Tibial nerve (tissue), 4 donors: Measurements from ENCODE around the gene DHRS2. TPM values are rescaled to one million over a fixed set of nuclear protein-coding genes. Genes with fewer than 3 reads are reported as not detected.
"Not testable (repeated sequence)": the region's sequence is repeated elsewhere in the genome, so short reads cannot be mapped to it uniquely, and the experiment has no call there.

Experiments used
- DNase-seq, 2 donors: peaks; one replicate each; pipeline ENCODE4 v3.0.0-alpha.2; 2019; ENCODE audit warnings: low spot score in 2 of 2
- H3K27ac ChIP-seq, 4 donors: fragments of 200-600 bp; sonication (generic) in 3 of 4; one replicate each; pipeline ENCODE4 v1.5.1; 2017 to 2019; ENCODE audit warnings: mild to moderate bottlenecking in 1 of 4
- H3K27me3 ChIP-seq, 2 donors: fragments of 200-600 bp; sonication (generic) in 1 of 2; one replicate each; pipeline versions ENCODE4 v1.5.1 to v1.6.0; 2017 to 2019
- H3K36me3 ChIP-seq, 3 donors: fragments of 200-600 bp; sonication (generic); one replicate each; pipeline ENCODE4 v1.5.1; 2018 to 2019
- H3K4me1 ChIP-seq, 4 donors: fragments of 200-600 bp; sonication (generic) in 3 of 4; one replicate each; pipeline ENCODE4 v1.5.1; 2017 to 2019
- H3K4me3 ChIP-seq, 4 donors: fragments of 200-600 bp; sonication (generic) in 3 of 4; one replicate each; pipeline ENCODE4 v1.5.1; 2017 to 2019; ENCODE audit warnings: mild to moderate bottlenecking in 1 of 4, moderate library complexity in 1 of 4
- H3K9me3 ChIP-seq, 4 donors: fragments of 200-600 bp; sonication (generic) in 3 of 4; one replicate each; pipeline ENCODE4 v1.5.1; 2017 to 2019
- CTCF ChIP-seq, 5 experiments: fragments of 200-600 bp in 3 of 5; fragments of 450-650 bp in 2 of 5; sonication (generic) in 3 of 5; IDR thresholded peaks; one replicate each; pipeline ENCODE4 v1.5.1; 2016 to 2019; ENCODE audit warnings: antibody characterized with exemption in 5 of 5, mild to moderate bottlenecking in 3 of 5, moderate library complexity in 2 of 5
- EP300 ChIP-seq, 2 donors: sonication (generic); formaldehyde crosslinking; IDR thresholded peaks; one replicate each; pipeline ENCODE4 v1.6.1; 2017; ENCODE audit warnings: antibody characterized with exemption in 2 of 2, mild to moderate bottlenecking in 1 of 2
- POLR2A ChIP-seq, 2 donors: fragments of 450-650 bp; IDR thresholded peaks; one replicate each; pipeline ENCODE4 v1.6.1; 2017; ENCODE audit warnings: antibody characterized with exemption in 2 of 2, mild to moderate bottlenecking in 2 of 2, moderate library complexity in 2 of 2
- WGBS, 2 donors: methylation state at CpG; one replicate each; pipeline ENCODE4 v1.1.5; 2018; 5-methylcytosine and 5-hydroxymethylcytosine counted together
- total RNA-seq, 4 donors: library from RNA; depleted of rRNA; stranded (reverse); fragments of >200 nt; gene quantifications; one replicate each; pipeline ENCODE4 v1.1.0, GENCODE V29; 2016

Gene DHRS2
- total RNA-seq, 4 donors from 2014 or later: 0.90 TPM; not detected in 3

DNA sequence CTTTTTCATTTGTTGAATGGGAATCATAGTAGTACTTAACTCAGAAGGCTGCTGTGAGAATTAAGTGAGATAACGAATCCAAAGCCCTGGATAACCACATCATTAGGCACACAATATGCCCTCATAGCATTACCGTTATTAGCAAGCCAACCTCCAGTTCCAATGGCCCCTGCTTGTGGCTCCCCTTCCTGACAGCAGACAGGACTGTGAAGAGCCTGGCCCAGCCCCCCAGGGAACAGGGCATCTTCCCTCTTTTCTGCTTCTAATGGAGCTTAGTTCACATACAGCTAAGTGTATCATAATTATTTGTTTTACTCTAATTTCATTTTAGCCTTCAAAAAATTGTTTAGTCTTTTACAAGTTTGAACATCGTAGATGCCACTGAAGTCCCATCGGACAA is 39.7 kb downstream of the DHRS2 start:
- no peak for DNase-seq
- WGBS, 2 donors: 81 to 84% methylated on average over 4 of the region's 4 CpGs
- no peak overlapping the region for H3K27ac ChIP-seq
- peaks cover 0 to 2% (median 0%) of the 10 kb centered on the region in 4 donors for H3K9me3 ChIP-seq
- H3K4me3 ChIP-seq: no peak overlapping the region
- no peaks in the 10 kb centered on the region for H3K27me3 ChIP-seq
- H3K36me3 ChIP-seq: no peaks in the 10 kb centered on the region
- no peaks in the 10 kb centered on the region for H3K4me1 ChIP-seq
- no peak for TF ChIP-seq EP300 (IDR thresholded peaks at IDR 0.05)
- TF ChIP-seq CTCF (IDR thresholded peaks at IDR 0.05): no peak
- no peak for TF ChIP-seq POLR2A (IDR thresholded peaks at IDR 0.05)

- H3K4me3 ChIP-seq: no peak overlapping the region
- WGBS, 2 donors: 89 to 91% methylated on average over 1 of the region's 1 CpG
- H3K27me3 ChIP-seq: no peaks in the 10 kb centered on the region
- no peak overlapping the region for H3K27ac ChIP-seq
- no peaks in the 10 kb centered on the region for H3K9me3 ChIP-seq
- no peaks in the 10 kb centered on the region for H3K36me3 ChIP-seq
- DNase-seq: no peak
- no peaks in the 10 kb centered on the region for H3K4me1 ChIP-seq
- no peak for TF ChIP-seq CTCF (IDR thresholded peaks at IDR 0.05)
- no peak for TF ChIP-seq POLR2A (IDR thresholded peaks at IDR 0.05)
- no peak for TF ChIP-seq EP300 (IDR thresholded peaks at IDR 0.05)
Measured at GRCh38 chr14:23681337-23681736, 45.2 kb downstream of the DHRS2 start.

GRCh38 chr14:23689709-23690514 is 53.7 kb downstream of the DHRS2 start:
- H3K4me1 ChIP-seq: peaks cover 0 to 11% (median 6%) of the 10 kb centered on the region in 4 donors
- not testable (repeated sequence) for H3K27me3 ChIP-seq, H3K36me3 ChIP-seq, DNase-seq, H3K4me3 ChIP-seq, H3K9me3 ChIP-seq, H3K27ac ChIP-seq
- WGBS, 2 donors: 81 to 93% methylated on average over 3 of the region's 3 CpGs

- DNase-seq: no peak
- Histone ChIP-seq H3K4me3 (no peak overlapping the region), H3K27me3 (no peaks in the 10 kb centered on the region), H3K4me1 (peaks cover 0 to 23% (median 10%) of the 10 kb centered on the region in 4 donors), H3K9me3 (peaks cover 0 to 8% (median 0%) of the 10 kb centered on the region in 4 donors), H3K36me3 (no peaks in the 10 kb centered on the region), H3K27ac (no peak overlapping the region)
- WGBS, 2 donors: 93 to 97% methylated on average over 1 of the region's 1 CpG
- TF ChIP-seq EP300 (IDR thresholded peaks at IDR 0.05): no peak
- TF ChIP-seq POLR2A (IDR thresholded peaks at IDR 0.05): no peak
- TF ChIP-seq CTCF (IDR thresholded peaks at IDR 0.05): no peak
Measured at GRCh38 chr14:23692416-23692815, 56.3 kb downstream of the DHRS2 start.

DNA sequence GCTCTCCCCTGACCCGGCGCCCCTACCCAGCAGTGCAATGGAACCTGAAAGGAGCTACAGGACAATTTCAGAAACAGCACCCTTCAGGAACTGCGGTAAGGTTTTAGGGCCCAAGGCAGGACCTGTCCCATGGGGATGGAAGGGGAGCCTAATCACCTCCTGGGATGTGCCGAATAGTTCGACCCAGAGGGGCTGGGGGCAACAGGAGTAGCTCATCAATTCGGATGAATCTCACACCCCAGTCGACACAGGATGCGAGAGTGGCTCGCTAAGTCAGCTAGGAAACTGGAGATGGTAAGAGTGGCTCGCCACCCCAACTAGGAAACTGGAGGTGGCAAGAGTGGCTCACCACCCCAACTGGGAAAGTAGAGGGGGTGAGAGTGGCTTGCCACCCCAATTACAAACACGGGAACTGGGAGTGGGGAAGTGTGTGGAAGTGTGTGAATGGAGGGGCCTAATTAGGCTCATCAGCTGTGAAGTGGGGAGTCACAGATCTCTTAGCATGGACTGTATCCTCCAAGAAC is 57.1 kb downstream of the DHRS2 start:
- 85 to 90% methylated on average over 11 of the region's 11 CpGs for WGBS, 2 donors
- Histone ChIP-seq H3K27me3 (no peaks in the 10 kb centered on the region), H3K27ac (no peak overlapping the region), H3K4me1 (peaks cover 0 to 23% (median 10%) of the 10 kb centered on the region in 4 donors), H3K4me3 (no peak overlapping the region), H3K9me3 (peaks cover 0 to 8% (median 0%) of the 10 kb centered on the region in 4 donors), H3K36me3 (no peaks in the 10 kb centered on the region)
- DNase-seq: no peak
- TF ChIP-seq POLR2A (IDR thresholded peaks at IDR 0.05) (no peak), EP300 (IDR thresholded peaks at IDR 0.05) (no peak), CTCF (IDR thresholded peaks at IDR 0.05) (no peak)
